Measurements from ENCODE around the gene FARS2.

Gene FARS2

GRCh38 chr6:5809450-5809849 lies 548.1 kb downstream of the FARS2 start:
- Histone ChIP-seq H2AFZ (ENCODE audit: low read depth, low read length) (no peak overlapping the region), H3K27ac (ENCODE audit: low read length) (no peak overlapping the region), H3K79me2 (ENCODE audit: low read length) (no peaks in the 10 kb centered on the region), H4K20me1 (ENCODE audit: insufficient read depth, low read length) (no peaks in the 10 kb centered on the region), H3K9ac (ENCODE audit: low read length) (no peak overlapping the region), H3K4me1 (ENCODE audit: low read length) (no peaks in the 10 kb centered on the region), H3K4me2 (ENCODE audit: low read length) (no peak overlapping the region), H3K4me3 (ENCODE audit: low read length) (no peak overlapping the region), H3K9me3 (ENCODE audit: insufficient read depth, low read length) (no peaks in the 10 kb centered on the region), H3K27me3 (ENCODE audit: low read depth, low read length) (no peaks in the 10 kb centered on the region), H3K36me3 (replicated peaks; ENCODE audit: low read depth, low read length) (no peaks in the 10 kb centered on the region)
- TF ChIP-seq CTCF (IDR thresholded peaks at IDR 0.05; ENCODE audit: low read depth, low read length) (no peak), EZH2phosphoT487 (IDR thresholded peaks at IDR 0.05; ENCODE audit: low read depth) (no peak)

- Histone ChIP-seq H3K4me1 (ENCODE audit: low read length) (no peaks in the 10 kb centered on the region), H3K4me2 (ENCODE audit: low read length) (no peak overlapping the region), H3K9ac (ENCODE audit: low read length) (no peak overlapping the region), H3K4me3 (ENCODE audit: low read length) (no peak overlapping the region), H3K36me3 (replicated peaks; ENCODE audit: low read depth, low read length) (no peaks in the 10 kb centered on the region), H3K9me3 (ENCODE audit: insufficient read depth, low read length) (no peaks in the 10 kb centered on the region), H2AFZ (ENCODE audit: low read depth, low read length) (no peak overlapping the region), H3K27ac (ENCODE audit: low read length) (no peak overlapping the region), H3K79me2 (ENCODE audit: low read length) (no peaks in the 10 kb centered on the region), H4K20me1 (ENCODE audit: insufficient read depth, low read length) (no peaks in the 10 kb centered on the region), H3K27me3 (ENCODE audit: low read depth, low read length) (no peaks in the 10 kb centered on the region)
- TF ChIP-seq EZH2phosphoT487 (IDR thresholded peaks at IDR 0.05; ENCODE audit: low read depth) (no peak), CTCF (IDR thresholded peaks at IDR 0.05; ENCODE audit: low read depth, low read length) (no peak)
Measured at GRCh38 chr6:5811997-5812396, 550.7 kb downstream of the FARS2 start.

- no peaks in the 10 kb centered on the region for H3K36me3 ChIP-seq (replicated peaks; ENCODE audit: low read depth, low read length)
- no peaks in the 10 kb centered on the region for H3K9me3 ChIP-seq (ENCODE audit: insufficient read depth, low read length)
- H3K4me3 ChIP-seq (ENCODE audit: low read length): no peak overlapping the region
- H3K79me2 ChIP-seq (ENCODE audit: low read length): no peaks in the 10 kb centered on the region
- no peaks in the 10 kb centered on the region for H3K27me3 ChIP-seq (ENCODE audit: low read depth, low read length)
- no peak overlapping the region for H3K9ac ChIP-seq (ENCODE audit: low read length)
- no peak overlapping the region for H3K27ac ChIP-seq (ENCODE audit: low read length)
- TF ChIP-seq EZH2phosphoT487 (IDR thresholded peaks at IDR 0.05; ENCODE audit: low read depth) (no peak), CTCF (IDR thresholded peaks at IDR 0.05; ENCODE audit: low read depth, low read length) (no peak)
- no peaks in the 10 kb centered on the region for H4K20me1 ChIP-seq (ENCODE audit: insufficient read depth, low read length)
- no peaks in the 10 kb centered on the region for H3K4me1 ChIP-seq (ENCODE audit: low read length)
- H2AFZ ChIP-seq (ENCODE audit: low read depth, low read length): no peak overlapping the region
- H3K4me2 ChIP-seq (ENCODE audit: low read length): no peak overlapping the region
Measured at GRCh38 chr6:5813625-5814027, 552.3 kb downstream of the FARS2 start.

- Histone ChIP-seq H3K9me3 (ENCODE audit: insufficient read depth, low read length) (no peaks in the 10 kb centered on the region), H3K9ac (ENCODE audit: low read length) (no peak overlapping the region), H3K4me2 (ENCODE audit: low read length) (no peak overlapping the region)
Measured at GRCh38 chr6:5814116-5814515, 552.8 kb downstream of the FARS2 start.

More at GRCh38 chr6:5814116-5814515, 552.8 kb downstream of the FARS2 start:
- H4K20me1 ChIP-seq (ENCODE audit: insufficient read depth, low read length): no peaks in the 10 kb centered on the region
- no peaks in the 10 kb centered on the region for H3K79me2 ChIP-seq (ENCODE audit: low read length)
- H3K27ac ChIP-seq (ENCODE audit: low read length): no peak overlapping the region
- H3K4me1 ChIP-seq (ENCODE audit: low read length): no peaks in the 10 kb centered on the region
- H3K36me3 ChIP-seq (replicated peaks; ENCODE audit: low read depth, low read length): no peaks in the 10 kb centered on the region
- H3K27me3 ChIP-seq (ENCODE audit: low read depth, low read length): no peaks in the 10 kb centered on the region
- no peak overlapping the region for H2AFZ ChIP-seq (ENCODE audit: low read depth, low read length)
- no peak for TF ChIP-seq CTCF (IDR thresholded peaks at IDR 0.05; ENCODE audit: low read depth, low read length)
- H3K4me3 ChIP-seq (ENCODE audit: low read length): no peak overlapping the region

Measured in OCI-LY3 (cell line).